ENCODE results near the gene MYO5A. TPM values are rescaled to one million over a fixed set of nuclear protein-coding genes. Genes with fewer than 3 reads are reported as not detected.
A peak's percentile ranks its signal among the peaks of the same experiment; 100 is the strongest.
"Not testable (repeated sequence)": the region's sequence is repeated elsewhere in the genome, so short reads cannot be mapped to it uniquely, and the experiment has no call there.

The MYO5A gene
- 67.8 TPM for total RNA-seq
- long read RNA-seq, partial matches to known transcripts, result 25 of 51 reads
- long read RNA-seq, other reads (novel, unspliced or antisense), result 26 of 51 reads

DNA sequence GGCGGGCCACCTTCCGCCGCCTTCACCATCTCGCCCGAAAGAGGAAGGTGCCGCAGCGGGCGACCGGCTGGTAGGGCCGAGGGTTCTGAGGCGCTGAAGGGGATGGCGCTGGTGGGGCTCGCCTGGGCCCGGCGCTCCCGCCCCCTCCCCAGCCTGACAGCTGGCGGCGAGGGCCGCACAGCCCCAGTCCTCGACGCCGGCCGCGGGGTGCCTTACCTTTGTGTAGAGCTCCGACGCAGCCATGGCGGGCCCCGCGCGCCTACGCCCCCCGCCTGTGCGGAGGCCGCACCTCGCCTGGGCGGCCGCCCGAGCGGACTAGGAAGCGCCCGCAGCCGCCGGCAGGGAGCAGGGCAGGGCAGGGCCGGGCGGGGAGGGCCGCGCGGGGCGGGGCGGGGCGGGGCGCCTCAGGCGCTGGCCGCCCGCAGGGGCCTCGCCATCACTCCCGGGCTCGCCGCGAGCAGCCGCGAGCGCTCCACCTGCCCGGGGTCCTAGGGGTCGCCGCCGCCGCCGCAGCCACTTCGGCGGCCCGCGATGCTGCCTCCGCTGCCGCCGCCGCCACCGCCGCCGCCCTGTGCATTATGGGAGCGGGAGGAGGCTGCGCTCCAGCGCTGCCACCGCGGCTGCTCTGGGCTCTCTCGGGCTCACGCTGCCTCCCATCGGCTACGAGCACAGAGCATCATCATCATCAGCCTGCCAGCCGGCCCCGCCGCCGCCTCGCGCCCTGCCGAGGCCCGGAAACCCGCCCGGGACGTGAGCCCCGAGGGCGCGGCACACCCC, at the start of gene MYO5A:
TSS of gene MYO5A (minus strand) at position 317 of the 777 bp plus-strand sequence. CDS start at position 243, 74 bp downstream.
- no peak for DNase-seq (ENCODE audit: low spot score)

DNA sequence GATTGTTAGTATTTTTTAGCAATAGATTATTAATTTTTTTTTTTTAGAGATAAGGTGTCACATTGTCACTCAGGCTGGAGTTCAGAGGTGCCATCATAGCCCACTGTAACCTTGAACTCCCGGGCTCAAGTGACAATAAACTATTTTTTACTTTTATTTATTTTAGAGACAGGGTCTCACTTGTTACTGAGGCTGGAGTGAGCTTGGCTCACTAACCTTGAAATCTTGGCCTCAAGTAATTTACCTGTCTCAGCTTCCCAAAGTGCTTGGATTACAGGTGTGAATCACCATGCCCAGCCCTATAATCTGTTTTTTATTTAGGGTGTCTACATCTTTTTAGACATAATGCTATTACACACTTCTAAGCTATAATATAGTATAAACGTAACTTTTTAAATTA, 48.0 kb upstream of the MYO5A start:
- DNase-seq (ENCODE audit: low spot score), result no peak

DNA sequence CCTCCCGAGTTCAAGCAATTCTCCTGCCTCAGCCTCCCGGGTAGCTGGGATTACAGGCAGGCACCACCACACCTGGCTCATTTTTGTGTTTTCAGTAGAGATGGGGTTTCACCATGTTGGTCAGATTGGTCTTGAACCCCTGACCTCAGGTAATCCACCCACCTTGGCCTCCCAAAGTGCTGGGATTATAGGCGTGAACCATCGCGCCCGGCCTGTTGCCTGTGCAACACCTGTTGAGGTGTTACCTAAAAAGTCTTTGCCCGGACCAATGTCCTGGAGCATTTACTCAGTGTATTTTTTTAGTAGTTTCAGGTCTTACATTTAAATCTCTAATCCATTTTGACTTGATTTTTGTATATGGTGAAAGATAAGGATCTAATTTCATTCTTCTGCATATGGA, 46.9 kb upstream of the MYO5A start:
- not testable (repeated sequence) for DNase-seq (ENCODE audit: low spot score)

DNA sequence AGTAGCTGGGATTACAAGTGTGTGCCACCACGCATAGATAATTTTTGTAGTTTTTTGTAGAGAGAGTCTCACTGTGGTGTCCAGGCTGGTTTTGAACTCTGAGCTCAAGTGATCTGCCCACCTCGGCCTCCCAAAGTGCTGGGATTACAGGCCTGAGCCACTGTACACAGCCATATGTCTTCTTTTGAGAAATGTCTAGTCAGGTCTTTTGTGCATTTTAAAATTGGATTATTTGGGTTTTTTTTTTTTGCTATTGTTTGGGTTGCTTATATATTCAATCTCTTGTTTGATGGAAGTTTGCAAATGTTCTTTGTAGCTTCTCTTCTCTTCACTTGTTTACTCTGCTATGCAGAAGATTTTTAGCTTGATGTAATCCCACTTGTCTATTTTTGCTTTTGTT, 46.4 kb upstream of the MYO5A start:
- DNase-seq (ENCODE audit: low spot score), result no peak

DNA sequence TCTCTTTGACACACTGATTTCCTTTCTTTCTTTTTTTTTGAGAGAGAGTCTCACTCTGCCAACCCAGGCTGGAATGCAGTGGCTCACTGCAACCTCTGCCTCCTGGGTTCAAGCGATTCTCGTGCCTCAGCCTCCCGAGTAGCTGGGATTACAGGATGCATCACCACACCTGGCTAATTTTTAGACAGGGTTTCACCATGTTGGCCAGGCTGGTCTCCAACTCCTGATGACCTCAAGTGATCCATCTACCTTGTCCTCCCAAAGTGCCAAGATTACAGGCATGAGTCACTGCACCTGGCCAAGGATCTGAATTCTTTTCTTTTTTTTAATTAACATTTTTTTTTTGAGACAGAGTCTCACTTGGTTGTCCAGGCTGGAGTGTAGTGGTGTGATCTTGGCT, 45.9 kb upstream of the MYO5A start:
- DNase-seq (ENCODE audit: low spot score), result not testable (repeated sequence)

DNA sequence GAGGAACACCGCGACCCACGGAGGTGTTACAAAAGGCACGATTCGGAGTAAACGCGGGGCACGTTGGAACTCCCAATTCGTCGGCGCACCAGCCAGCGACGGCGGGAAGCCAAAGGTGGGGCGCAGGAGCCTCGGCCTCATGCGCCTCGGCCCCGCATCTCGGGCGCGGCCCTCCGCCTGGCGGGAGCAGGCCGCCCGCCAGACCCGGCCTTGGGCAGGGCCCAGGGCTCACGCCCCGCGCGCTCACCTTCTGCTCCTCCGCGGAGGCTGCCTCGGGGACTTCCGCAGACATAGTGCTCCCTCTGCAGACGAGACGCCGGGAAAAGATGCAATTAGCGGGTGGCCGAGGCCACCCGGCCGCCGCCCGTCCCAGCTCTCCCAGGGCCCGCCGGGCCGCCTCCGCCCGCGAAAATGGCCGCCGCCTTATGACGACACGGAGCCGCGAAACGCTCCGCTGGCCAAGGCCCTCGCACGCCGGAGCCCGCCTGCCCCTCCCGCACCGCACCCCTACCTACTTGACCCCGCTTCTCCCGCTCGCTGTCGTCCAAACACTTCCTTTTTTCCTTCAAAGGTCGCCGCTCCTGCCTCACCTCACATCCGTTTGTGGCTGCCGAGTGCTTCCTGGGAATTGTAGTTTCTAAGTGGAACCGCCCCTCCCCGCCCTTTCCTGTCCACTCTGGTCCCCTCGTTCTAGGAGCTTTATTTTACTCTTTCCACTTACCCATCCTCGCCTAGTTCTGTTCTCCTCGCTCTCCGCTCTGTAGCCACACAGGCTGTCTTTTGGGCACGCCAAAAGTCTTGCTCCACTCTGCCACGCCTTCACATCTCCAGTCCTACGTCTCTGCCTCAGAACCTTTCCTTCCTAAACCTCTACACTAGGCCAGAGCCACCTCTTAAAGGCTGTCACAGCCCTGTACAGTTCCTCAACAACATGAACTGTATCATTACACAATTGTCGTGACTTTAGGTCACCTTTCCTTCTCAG, 40.2 kb upstream of the MYO5A start, which contains the start of gene ARPP19:
TSS of gene ARPP19 (minus strand) at position 430 of the 985 bp plus-strand sequence. CDS start at position 292, 138 bp downstream.
- DNase-seq (ENCODE audit: low spot score), result peak; percentile 94

DNA sequence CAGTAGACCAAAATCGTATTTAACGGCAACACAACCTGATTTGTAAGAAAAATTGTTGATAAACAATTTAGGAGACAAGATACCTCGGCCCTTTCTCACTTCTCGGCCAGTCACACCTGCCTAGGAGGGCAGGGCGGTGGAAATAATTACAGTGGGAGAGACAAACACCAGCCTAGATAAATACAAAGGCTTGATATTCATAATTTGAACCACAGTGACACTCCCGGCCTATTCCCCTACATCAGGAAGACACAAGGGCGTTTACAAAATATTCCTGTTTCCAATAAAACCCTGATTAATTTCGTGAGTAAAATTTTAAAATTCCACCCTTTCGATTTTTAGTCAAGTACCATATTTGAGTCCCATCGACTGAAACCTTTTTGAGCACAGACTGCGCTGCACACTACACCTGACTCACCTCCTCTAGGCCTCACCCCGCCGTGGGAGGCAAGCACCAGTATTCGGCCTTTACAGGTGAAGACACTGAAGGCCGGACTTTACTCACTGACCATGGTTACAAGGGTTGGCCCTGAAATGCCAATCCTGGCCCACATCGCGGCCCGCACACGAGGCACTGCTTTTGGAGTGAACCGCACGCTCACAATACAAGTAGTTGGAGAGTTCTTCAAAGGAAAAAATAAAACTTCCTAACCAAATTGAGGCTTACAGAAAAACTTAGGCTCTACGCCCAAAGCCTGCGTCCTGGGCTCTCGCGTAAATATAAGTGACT, 39.4 kb upstream of the MYO5A start:
- no peak for DNase-seq (ENCODE audit: low spot score)

DNA sequence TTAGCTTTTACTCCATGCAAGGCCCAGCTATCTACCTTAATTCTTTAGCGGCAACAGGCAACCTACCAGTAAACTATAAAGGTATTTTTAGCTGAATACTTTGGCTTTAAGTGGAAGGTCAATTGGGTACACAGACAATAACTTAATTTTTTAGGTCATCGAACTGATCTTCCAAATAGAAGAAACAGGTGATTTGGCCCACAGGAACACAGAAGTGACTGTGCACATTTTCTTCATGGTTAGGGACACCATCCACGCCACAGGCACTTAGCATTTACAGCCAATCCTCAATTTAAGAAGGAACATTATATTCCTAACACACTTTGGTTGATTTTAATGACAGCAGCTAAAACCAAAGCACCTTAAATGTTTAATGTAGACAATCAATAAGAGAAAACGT, 38.2 kb upstream of the MYO5A start:
- no peak for DNase-seq (ENCODE audit: low spot score)

DNA sequence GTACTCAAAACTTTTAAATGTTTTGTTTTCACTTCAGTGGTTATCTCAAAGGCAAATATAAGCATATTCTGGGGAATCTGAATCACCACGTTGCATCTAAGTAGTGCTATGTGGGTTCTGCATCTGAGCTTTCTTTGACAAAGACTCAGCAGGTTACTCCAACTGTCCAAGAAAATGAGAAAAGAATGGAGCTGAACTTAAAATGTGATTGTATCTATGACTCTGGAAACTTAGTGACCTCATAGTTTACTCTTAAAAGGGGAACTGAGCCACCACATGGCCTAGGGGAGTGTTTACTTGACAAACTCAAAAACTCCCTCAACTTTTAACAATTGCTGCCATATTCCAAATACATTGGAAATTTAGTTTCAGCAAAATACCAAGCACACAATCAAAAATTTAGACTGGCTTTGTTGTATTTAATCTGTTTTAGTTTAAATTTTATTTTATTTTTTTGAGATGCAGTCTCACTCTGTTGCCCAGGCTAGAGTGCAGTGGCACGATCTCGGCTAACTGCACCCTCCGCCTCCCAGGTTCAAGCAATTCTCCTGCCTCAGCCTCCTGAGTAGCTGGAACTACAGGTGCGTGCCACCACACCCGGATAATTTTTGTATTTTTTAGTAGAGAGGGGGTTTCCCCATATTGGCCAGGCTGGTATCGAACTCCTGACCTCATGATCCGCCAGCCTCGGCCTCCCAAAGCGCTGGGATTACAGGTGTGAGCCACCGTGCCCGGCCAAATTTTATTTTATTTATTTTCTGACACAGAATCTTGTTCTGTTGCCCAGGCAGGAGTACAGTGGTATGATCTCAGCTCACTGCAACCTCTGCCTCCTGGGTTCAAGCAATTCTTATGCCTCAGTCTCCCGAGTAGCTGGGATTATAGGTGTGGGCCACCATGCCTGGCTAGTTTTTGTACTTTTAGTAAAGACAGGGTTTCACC, 37.0 kb upstream of the MYO5A start:
- not testable (repeated sequence) for DNase-seq (ENCODE audit: low spot score)

DNA sequence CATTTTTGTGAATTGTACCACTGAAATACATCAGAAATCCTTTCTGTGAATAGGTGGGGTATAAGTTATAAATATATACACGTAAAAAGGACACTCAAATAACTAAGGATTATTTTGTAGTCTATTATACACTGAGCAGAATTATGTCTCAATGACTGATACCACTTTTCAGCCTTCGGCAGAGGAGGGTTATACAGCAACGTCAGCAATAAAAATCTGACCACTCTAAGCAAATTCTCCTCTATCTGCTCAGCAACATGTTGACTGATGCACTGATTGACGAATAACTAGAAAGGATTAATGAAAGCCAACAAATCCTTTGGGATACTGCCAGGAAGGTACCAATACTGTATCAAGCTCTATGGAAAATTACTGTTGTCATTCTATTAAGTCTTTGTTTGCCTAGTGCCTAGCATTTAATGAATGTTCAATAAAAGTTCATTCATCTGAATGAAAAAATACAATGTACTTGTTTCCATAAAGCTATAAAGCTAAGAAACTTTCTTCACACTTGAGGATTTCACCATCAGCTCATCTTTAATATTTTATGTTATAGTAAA, 34.9 kb upstream of the MYO5A start:
- DNase-seq (ENCODE audit: low spot score), result no peak

DNA sequence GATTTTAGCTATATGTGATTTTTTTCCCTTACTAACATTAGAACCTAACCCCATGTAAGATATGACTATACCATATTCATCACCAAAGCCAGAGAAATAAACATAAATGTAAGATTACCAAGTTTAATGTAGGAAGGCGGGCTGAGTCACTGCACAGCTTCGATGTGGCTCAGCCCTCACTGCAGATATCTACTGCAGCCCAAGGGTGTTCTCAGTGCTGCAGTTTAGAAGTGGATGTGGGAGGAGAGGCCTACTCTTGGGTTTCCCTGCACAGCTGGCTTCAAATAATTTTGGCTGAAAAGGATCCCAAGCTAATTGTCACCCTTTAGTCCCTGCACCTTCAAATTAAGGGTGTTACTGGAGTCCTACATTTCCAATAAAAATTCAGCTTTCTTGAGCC, 30.9 kb upstream of the MYO5A start:
- no peak for DNase-seq (ENCODE audit: low spot score)

DNA sequence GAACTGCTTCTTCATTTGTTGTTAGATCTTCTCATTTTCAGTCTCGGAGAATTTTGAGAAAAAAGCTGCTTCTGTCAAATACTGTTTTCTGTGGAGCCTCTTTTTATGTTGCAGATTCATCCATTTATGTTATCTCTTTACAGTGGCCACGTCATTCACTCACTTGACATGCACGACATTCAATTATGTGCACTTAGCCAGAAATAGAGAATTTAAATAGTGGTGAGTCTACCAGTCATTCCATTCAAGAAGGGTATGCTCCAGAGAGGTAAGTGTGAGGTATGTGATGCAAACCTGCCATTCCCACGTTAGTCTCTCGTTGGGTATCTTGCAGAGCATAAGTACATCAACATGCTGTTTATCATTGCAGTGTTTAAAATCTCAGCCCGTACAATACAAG, 30.3 kb upstream of the MYO5A start:
- no peak for DNase-seq (ENCODE audit: low spot score)

DNA sequence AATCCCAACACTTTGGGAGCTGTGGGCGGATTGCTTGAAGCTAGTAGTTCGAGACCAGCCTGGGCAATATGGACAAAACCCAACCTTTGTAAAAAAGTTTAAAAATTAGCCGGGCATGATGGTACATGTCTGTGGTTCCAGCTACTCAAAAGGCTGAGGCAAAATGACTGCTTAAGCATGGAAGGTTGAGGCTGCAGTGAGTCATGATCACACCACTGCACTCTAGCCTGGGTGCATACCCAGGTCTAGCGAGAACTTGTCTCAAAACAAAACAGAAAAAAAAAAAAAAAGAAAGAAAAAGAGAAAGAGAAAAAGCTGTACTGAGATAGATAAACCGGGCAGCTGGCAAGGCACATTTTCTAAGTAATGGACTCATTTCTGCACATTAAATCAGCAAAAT, 29.5 kb upstream of the MYO5A start:
- no peak for DNase-seq (ENCODE audit: low spot score)

DNA sequence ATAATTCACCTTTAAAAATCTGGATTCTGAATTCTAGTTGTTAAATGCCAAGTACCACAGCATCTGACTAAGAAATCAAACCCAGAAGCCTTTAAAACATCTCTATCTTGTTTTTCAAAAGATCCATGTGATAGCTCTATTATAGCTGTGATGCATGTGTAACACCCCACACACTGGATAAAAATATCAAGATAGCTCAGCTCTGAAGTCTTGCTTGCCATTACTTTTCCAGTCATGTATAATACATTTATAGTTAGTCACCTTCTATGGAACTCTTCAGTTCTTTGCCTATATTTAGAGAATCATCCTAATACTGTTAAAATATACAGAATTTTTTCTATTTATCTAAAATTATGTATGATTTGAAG, 28.6 kb upstream of the MYO5A start:
- DNase-seq (ENCODE audit: low spot score), result no peak

DNA sequence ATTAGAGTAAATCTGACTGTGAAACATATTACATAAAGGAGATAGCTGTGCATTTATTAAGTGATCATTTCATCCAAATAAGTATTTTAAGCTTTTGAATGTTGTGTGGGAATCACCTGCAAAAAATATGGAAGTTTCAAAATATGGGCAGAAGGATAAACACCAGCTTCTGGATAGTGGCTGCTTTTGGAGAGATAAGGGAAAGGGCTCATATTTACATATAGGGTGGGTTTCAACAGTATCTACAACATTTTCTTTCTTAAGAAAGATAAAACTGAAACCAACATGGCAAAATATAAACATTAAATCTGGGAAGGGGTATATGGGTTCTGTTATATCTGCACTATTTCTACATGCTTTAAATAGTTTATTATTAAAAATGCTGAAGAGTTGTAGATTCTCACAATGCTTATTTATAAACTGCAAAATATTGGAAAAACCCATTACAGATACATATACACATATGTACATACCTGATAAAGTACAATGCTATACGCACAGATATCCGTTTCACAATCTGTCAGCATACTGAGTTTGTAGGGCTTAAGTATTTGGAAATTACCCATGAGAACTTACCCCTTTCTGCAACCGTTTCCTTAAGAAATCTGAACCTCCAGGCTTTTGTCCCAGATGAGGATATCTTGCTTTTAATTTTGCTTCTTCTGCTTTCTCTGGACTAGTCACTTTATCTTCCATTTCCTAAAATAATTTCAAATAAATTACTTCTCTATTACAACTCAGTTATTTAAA, 28.0 kb upstream of the MYO5A start:
- DNase-seq (ENCODE audit: low spot score), result no peak

DNA sequence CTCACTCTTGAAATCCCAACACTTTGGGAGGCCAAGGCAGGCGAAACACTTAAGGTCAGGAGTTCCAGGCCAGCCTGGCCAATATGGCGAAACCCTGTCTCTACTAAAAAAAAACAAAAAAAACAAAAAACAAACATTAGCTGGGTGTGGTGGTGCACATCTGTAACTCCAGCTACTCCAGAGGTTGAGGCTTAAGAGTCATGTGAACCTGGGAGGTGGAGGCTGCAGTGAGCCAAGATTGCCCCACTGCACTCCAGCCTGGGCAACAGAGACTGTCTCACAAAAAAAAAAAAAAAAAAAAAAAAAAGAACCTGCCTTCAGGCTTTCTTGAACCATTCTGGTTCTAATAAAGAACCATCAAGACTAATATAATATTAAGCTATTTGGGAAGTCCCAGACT, 23.6 kb upstream of the MYO5A start:
- DNase-seq (ENCODE audit: low spot score), result no peak

DNA sequence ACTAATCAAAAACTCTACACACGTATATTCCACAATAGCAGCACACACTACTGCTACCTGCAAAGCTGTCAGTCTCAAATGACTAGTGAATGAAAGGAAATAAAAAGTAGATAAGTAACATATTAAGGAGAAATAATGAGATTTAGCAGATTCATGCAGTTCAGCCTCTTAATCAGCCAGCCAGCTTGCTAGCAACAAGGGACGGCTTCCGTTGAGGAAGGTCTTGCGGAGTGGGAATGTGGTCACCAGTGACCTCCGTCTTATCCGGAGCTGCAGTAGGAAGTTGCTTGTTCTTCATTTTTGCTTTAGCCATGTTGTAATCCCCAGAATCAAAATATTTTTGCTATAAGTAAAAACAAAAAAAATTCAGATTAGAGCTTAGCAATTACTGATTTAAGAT, 23.1 kb upstream of the MYO5A start:
- DNase-seq (ENCODE audit: low spot score), result no peak

DNA sequence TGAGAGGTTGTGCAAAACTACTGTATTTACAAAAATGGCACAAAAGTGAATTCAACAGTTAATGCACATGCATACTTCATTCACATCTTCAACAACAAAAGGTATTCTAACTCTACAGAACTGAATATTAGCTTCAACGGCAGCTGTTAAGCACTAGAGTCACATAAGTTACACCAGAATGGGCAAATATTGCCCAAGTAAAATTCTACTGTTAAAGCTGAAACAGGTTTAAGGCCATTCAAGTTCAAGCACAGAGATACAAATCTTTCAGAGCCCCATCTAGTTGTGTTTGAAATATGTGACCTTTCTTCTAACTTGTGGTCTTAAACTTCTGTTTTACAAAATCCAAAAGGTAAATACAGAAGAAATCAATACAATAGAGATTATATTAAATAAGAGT, 22.5 kb upstream of the MYO5A start:
- not testable (repeated sequence) for DNase-seq (ENCODE audit: low spot score)
